NCI-H2171 treated with DMSO at 0.1 percent for 48 hours (cell line): ENCODE data around the gene PHLPP1.

Experiments used
- DNase-seq: peaks from one replicate; lab custom pipeline; 2025; lab: John Stamatoyannopoulos, UW

The PHLPP1 gene

GRCh38 chr18:62772860-62773584 lies 57.7 kb downstream of the PHLPP1 start:
- DNase-seq = no peak

GRCh38 chr18:62773691-62774090 lies 58.4 kb downstream of the PHLPP1 start:
- no peak for DNase-seq

- DNase-seq = no peak
These were observed 60.8 kb downstream of the PHLPP1 start for GRCh38 chr18:62776024-62776570.

GRCh38 chr18:62777814-62778213 lies 62.5 kb downstream of the PHLPP1 start:
- no peak for DNase-seq

- DNase-seq = no peak
These were observed 63.9 kb downstream of the PHLPP1 start for GRCh38 chr18:62778976-62779869.

- no peak for DNase-seq
These were observed 65.9 kb downstream of the PHLPP1 start for GRCh38 chr18:62781262-62781661.

GRCh38 chr18:62781893-62782292 lies 66.6 kb downstream of the PHLPP1 start:
- DNase-seq = no peak

- DNase-seq = no peak
These were observed 69.1 kb downstream of the PHLPP1 start for GRCh38 chr18:62784338-62784965.

GRCh38 chr18:62784966-62785413 lies 69.6 kb downstream of the PHLPP1 start:
- no peak for DNase-seq

GRCh38 chr18:62786689-62787088 lies 71.3 kb downstream of the PHLPP1 start:
- no peak for DNase-seq

- no peak for DNase-seq
These were observed 72.8 kb downstream of the PHLPP1 start for GRCh38 chr18:62788111-62788510.

GRCh38 chr18:62788876-62789275 lies 73.5 kb downstream of the PHLPP1 start:
- DNase-seq = no peak

GRCh38 chr18:62790871-62791772 lies 75.8 kb downstream of the PHLPP1 start:
- peak; percentile 33 for DNase-seq

GRCh38 chr18:62792016-62792415 lies 76.7 kb downstream of the PHLPP1 start:
- no peak for DNase-seq

- DNase-seq = no peak
These were observed 80.5 kb downstream of the PHLPP1 start for GRCh38 chr18:62795813-62796212.

GRCh38 chr18:62796216-62796621 lies 80.9 kb downstream of the PHLPP1 start:
- DNase-seq = no peak

GRCh38 chr18:62797329-62797728 lies 82.0 kb downstream of the PHLPP1 start:
- DNase-seq = no peak

GRCh38 chr18:62799977-62800376 lies 84.6 kb downstream of the PHLPP1 start:
- no peak for DNase-seq

- DNase-seq = no peak
These were observed 87.2 kb downstream of the PHLPP1 start for GRCh38 chr18:62802523-62802922.

GRCh38 chr18:62807396-62807795 lies 92.1 kb downstream of the PHLPP1 start:
- DNase-seq = no peak

GRCh38 chr18:62808123-62808522 lies 92.8 kb downstream of the PHLPP1 start:
- no peak for DNase-seq
